GM21786 (cell line): ENCODE data around the gene CMIP.

ENCODE experiments used
- ATAC-seq: cut with Tn5 transposase; IDR thresholded peaks from one replicate; pipeline ENCODE4 v1.9.1; 2021; ENCODE audit not compliant: unreplicated experiment

The CMIP gene

GRCh38 chr16:81649561-81650184, 205.1 kb downstream of the CMIP start:
- no peak for ATAC-seq

- no peak for ATAC-seq
These were observed 205.7 kb downstream of the CMIP start for GRCh38 chr16:81650281-81650680.

DNA sequence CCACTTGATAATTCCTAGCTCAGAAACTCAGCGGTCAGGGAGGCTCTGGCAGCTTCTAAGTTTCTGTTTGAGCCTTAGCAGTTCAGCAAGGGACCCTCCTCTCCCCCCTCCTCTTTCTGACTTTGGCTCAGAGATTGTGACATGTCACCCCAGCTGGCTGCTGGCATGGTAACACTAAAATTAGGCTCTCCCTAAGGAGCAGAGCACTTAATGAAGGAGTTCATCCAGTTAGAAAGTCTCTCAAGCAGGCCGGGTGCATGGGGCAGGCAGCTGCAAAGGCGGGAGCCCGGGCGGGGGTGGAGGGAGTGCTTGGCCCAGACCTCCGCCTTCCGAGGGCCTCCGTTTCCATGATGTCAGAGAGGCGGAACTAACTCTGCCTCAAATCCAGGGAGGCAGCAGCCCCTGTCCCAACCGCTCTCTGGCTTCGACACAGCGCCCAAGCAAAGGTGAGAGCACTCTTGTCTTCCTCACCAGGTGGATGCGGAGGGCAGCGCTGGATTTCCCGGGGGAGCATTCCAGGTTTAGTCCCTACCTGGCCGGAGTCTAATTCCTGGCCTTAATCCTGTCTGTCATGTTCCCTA, 206.5 kb downstream of the CMIP start:
- no peak for ATAC-seq

DNA sequence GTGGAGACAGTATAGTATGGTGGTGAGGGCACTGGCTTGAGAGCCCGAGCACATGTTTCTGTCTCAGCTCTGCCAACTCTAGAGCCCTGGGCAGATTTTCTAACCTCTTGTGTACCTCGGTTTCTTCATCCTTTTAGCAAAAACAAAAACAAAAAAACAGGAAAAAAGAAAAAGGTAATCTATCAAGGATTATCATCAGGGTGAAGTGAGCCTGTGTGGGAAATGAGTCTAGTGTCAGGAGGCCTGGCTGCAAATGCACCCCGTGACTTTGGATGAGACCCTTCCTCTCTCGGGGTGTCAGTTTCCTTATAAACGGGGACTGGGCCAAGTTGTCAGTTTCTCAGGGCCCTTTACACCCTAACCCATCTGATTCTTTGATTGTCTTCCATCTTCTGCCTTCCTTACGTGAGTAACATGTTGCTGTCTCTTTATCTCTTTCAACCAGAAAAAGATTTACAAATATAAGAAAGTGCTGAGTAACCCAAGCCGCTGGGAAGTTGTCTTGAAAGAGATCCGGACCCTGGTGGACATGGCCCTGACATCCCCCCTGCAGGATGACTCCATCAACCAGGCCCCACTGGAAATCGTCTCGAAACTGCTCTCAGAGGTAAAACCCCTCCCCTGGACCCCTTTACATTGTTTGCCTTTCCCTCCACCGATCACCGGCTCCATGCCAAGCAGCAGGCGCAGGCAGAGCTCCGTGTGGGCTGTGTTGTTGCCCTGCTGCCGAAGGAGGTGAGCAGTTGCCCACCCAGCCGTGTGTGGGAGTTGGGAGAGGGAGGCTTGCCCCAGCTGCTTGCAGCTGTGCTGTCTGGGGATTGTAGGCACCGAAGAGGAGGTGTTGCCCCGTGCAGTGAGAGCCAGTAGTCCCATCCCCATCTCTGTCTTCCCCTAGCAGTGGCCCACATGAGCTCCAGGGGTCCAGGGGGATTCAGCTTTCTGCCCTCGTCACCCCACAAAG, 207.4 kb downstream of the CMIP start:
- no peak for ATAC-seq

DNA sequence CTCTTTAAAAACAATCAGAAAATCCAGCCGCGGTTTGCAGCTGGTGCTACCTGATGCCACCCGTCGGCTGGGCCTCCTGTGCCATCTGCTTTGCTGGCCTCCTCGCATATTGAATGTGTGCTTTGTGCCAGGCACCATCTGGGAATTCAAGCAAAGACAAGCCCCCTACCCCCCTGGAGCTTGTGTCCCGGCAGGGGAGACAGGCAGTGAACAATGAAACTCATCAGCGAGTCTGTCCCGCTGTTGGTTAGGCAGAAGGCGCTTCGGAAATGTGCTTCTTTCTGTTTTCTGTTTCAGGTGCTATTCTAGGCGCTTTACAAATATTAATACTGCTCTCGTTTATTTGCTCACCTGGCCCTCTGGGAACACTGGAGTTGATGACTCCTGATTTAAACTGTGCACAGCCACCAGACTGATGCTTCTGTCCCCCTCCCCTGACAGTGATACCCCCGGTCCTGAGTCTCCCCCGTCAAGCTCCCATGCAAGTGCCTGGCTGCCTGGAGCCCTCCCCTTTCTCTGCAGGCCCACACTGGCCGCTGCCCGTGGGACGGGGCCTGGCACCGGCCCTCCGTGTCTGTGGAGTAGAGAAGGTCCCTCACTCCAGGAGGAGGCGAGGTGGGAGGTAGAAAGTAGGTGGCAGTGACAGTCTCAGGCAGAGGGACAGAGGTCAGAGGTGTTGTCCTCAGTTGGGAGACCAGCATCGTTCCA, 208.3 kb downstream of the CMIP start:
- ATAC-seq: peak; percentile 58

- no peak for ATAC-seq
These were observed 209.7 kb downstream of the CMIP start for GRCh38 chr16:81654346-81654745.

DNA sequence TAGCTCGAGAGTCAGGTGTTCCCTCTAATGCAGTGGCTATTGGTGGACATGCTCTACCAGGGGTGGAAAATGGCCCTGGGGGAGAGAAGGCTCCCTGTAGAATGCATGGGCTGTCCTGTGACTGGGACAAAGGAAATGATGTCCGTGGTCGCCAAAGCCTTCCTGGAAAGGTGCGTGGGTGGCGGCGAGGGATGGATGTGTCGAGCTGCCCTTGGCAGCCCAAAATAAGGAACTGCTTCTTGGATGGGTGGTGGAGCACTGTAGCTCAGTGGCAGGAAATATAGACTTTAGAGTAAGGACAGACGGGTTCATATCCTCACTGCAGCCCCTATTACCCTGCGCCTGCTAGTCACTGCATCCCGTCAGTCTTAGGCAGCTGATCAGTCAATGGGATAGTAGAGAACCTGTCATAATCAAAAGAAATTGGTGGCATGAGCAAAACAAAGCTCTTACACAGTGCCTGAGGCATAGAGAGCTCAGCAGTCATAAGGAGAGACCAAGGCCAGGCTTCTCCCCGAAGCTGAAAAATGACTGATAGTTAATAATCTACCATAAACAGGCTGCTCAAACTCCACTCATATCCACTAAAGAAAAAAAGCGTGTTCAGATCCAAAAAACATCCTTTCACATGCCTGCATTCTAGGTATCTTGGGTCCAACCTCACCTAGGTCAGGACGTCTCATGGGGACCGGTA, 211.0 kb downstream of the CMIP start:
- no peak for ATAC-seq

DNA sequence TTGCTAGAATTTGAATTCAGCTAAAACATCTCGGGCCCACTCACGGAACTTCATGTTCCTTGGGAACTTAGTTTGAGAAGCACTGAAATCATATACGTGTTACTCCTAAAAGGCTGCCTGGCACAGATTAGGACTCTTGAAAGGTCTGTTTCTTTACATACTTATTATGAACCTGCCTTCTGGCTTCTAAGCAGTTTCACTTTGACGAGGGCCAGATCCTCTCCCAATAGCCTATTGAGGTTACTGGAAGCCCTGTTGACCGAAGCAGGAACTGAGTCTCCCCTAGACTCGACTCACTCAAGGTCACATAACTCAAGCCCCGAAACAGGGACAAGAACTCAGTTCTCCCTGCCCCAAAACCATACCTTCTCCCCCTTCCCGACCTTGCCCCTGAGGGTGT, 212.6 kb downstream of the CMIP start:
- no peak for ATAC-seq

- ATAC-seq: no peak
These were observed 213.2 kb downstream of the CMIP start for GRCh38 chr16:81657781-81658180.

DNA sequence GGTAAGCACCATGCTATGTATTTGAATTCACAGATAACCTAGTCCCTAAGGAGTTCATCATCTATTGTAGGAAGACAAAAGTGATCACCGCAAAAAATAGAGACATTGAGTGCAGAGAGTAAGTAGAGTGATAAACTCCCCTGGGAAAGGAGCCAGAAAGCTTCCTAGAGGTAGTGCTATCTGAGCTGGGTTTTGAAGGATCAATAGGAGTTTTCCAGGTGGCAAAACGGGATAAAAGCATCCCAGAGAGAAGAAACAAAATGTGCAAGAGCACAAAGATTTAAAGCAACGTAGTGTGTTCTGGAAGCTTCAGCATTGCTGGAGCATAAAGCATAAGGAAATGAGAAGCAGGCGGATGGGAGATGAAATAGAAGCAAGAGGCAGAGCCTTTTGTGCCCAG, 213.8 kb downstream of the CMIP start:
- ATAC-seq: no peak

GRCh38 chr16:81659249-81659648, 214.6 kb downstream of the CMIP start:
- no peak for ATAC-seq

DNA sequence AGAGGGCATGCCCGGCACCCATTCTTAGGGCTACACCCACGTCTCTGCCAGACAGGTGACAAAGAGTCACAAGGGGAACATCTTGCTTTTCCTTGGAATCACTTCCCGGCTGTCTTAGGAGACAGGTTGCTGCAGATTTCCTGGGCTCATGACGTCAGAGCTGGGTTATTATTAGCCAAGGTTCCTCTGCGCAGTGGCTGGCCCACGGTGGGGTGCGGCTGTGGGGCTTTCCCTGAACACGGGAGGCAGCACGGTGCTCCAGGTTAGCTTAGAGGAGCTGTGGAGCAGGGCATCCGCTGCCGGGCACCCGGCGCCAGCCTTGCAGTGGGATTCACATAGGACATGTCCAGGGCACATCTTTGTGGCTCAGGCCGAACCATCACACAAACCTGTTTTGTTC, 216.5 kb downstream of the CMIP start:
- ATAC-seq: no peak

DNA sequence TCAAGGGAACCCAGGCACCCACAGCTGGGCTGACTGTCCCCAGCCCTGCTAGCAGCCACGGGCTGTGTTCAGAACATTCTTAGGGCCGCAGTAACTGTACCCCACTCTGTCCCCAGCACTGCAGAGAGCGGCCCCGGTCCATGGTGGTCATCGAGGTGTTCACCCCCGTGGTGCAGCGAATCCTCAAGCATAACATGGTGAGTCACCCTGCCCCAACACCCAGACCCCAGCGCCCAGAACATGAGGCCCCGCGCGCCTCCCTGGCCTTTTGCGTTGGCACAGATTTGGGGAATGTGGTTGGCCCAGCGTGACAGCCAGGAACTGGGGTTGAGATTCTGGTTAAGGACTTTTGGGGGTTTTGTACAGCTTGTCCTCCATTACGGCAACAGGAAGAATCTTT, 219.5 kb downstream of the CMIP start:
- no peak for ATAC-seq

DNA sequence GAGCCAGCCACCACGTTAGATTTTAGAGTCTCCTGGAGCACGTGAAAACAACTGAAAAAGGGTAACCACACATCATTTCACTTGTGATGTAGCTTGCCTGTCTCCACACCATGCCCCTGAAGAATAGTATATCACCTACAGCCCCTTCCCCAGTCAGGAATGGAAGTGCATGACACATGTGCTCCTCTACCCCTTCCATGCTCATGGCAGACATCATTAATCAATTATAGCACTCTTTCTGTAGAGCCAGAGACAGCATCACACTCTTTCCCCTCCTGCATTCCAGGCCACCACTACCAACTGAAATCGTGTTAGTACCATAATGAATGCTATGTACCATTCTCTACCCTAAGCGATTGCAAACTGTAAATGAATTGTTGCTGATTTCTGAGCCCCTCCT, 221.0 kb downstream of the CMIP start:
- ATAC-seq: no peak

DNA sequence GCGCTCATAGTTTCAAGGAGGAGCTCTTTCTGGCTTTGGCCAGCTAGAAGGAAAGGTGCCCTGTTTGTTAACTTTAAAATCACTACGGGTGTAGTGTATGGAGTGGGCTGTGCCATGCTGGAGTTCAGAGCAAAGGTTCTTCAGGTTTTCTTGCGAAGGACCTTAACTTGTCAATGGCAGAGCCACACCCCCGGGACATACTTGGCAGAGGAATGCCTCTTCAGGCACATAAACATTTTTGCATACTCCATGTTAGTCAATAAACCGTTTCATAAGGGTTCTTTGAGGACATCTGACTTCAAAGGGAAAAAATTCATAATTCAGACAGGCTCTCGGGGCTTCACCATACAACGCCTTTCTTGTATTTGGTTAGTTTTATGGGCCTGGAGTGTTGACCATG, 221.5 kb downstream of the CMIP start:
- ATAC-seq: no peak

DNA sequence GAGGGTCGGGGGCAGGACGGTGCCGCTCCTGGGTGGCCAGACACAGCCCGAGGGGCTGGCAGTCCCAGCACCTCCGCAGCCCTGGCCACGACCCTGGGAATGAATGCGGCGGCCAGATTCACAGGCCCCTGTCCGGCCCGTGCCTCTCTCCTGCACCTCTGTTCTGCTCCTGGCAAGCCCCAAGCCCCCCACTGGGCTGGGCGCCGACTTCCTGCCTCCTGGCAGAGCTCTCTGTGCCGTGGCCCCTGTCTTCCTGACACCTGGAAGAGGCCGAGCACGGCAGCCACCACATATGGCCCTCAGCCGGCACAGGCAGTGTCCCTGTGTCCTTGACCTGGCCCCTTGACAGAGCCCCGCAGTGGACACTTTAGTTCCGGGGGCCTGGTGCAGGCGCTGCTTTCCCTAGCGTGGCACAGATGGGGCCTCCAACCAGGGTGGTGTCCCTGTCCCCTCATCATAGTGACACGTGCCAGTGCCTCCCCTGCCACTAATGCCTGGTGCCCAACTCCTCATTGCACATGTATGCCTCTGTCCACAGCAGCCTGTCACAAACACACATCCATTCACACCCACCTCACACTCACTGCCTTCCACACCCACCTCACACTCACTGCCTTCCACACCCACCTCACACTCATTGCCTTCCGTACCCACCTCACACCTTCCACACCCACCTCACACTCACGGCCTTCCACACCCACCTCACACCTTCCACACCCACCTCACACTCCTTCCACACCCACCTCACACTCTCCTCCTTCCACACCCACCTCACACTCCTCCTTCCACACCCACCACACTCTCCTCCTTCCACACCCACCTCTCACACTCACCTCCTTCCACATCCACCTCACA, 223.9 kb downstream of the CMIP start:
- ATAC-seq: no peak

DNA sequence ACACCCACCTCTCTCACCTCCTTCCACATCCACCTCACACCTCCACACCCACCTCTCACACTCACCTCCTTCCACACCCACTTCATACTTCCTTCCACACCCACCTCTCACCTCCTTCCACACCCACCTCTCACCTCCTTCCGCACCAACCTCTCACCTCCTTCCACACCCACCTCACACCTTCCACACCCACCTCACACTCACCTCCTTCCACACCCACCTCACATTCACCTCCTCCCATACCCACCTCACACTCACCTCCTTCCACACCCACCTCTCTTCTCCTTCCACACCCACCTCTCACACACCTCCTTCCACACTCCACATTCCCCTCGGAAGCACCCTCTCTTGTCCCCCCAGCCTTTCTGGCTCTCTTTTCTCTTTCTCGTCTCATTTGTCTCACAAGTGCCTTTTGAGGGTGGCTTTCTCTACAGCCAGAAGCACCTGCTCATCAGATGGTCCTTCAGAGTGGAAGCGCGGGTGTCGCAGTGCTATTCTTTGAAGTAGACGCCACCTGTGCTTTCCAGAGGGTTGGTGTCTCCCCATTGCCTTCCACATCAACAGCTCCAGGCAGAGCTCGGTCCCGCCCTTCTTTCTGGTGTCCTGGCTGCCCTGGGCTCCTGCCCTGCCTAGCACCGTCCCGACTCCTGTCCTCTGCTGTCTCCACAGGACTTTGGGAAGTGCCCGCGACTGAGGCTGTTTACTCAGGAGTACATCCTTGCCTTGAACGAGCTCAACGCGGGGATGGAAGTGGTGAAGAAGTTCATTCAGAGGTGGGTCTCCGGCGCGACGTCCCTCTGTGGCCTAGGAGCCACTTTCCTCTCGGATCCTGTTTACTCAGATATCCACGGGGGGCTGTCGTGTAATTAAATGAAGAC, 225.1 kb downstream of the CMIP start:
- no peak for ATAC-seq

- ATAC-seq: no peak
These were observed 227.4 kb downstream of the CMIP start for GRCh38 chr16:81671738-81672597.
